WERI-Rb-1 (cell line): ENCODE measurements around the gene PRR19.

Experiments used
- DNase-seq: peaks from one replicate; pipeline ENCODE4 v3.0.0-alpha.2; 2020
- H3K27ac ChIP-seq: fragments of 250-450 bp; sonication (Bioruptor Pico); 2 replicates; pipeline ENCODE4 v1.5.1; 2020; ENCODE audit warnings: mild to moderate bottlenecking, moderate library complexity
- H3K27me3 ChIP-seq: fragments of 250-450 bp; sonication (Bioruptor Pico); 2 replicates; pipeline ENCODE4 v1.5.1; 2021; ENCODE audit warnings: mild to moderate bottlenecking, low read depth, moderate library complexity; ENCODE audit not compliant: insufficient read depth, severe bottlenecking
- H3K36me3 ChIP-seq: fragments of 250-450 bp; sonication (Bioruptor Pico); 2 replicates; pipeline ENCODE4 v1.5.1; 2020; ENCODE audit warnings: mild to moderate bottlenecking, moderate library complexity
- H3K4me3 ChIP-seq: 2 replicates; pipeline ENCODE4 v1.5.1; 2011; ENCODE audit warnings: low read depth, mild to moderate bottlenecking, control low read depth, low read length
- H3K9me3 ChIP-seq: fragments of 250-450 bp; sonication (Bioruptor Pico); 2 replicates; pipeline ENCODE4 v1.5.1; 2021; ENCODE audit warnings: mild to moderate bottlenecking, moderate library complexity; ENCODE audit not compliant: severe bottlenecking
- TF ChIP-seq, protein P1 (sequence below): IDR thresholded peaks from 2 replicates; pipeline ENCODE4 v1.5.1; 2011; ENCODE audit warnings: low read depth, mild to moderate bottlenecking, control low read depth, inconsistent platforms, low read length

The PRR19 gene

GRCh38 chr19:42352301-42353259 is 50.6 kb downstream of the PRR19 start:
- no peak for DNase-seq
- TF ChIP-seq, protein P1, sequence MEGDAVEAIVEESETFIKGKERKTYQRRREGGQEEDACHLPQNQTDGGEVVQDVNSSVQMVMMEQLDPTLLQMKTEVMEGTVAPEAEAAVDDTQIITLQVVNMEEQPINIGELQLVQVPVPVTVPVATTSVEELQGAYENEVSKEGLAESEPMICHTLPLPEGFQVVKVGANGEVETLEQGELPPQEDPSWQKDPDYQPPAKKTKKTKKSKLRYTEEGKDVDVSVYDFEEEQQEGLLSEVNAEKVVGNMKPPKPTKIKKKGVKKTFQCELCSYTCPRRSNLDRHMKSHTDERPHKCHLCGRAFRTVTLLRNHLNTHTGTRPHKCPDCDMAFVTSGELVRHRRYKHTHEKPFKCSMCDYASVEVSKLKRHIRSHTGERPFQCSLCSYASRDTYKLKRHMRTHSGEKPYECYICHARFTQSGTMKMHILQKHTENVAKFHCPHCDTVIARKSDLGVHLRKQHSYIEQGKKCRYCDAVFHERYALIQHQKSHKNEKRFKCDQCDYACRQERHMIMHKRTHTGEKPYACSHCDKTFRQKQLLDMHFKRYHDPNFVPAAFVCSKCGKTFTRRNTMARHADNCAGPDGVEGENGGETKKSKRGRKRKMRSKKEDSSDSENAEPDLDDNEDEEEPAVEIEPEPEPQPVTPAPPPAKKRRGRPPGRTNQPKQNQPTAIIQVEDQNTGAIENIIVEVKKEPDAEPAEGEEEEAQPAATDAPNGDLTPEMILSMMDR: no peak
- peaks cover 18% of the 10 kb centered on the region for H3K36me3 ChIP-seq
- H3K4me3 ChIP-seq: no peak overlapping the region
- H3K27me3 ChIP-seq: no peaks in the 10 kb centered on the region
- no peak overlapping the region for H3K27ac ChIP-seq
- H3K9me3 ChIP-seq: no peaks in the 10 kb centered on the region

- Histone ChIP-seq H3K27me3 (no peaks in the 10 kb centered on the region), H3K9me3 (no peaks in the 10 kb centered on the region), H3K4me3 (no peak overlapping the region), H3K27ac (no peak overlapping the region), H3K36me3 (peaks cover 24% of the 10 kb centered on the region)
- DNase-seq: no peak
- TF ChIP-seq, protein P1: no peak
Observed at GRCh38 chr19:42353341-42354015, 51.5 kb downstream of the PRR19 start.

GRCh38 chr19:42355896-42356295 is 54.0 kb downstream of the PRR19 start:
- DNase-seq: no peak
- no peaks in the 10 kb centered on the region for H3K27me3 ChIP-seq
- H3K4me3 ChIP-seq: no peak overlapping the region
- peaks cover 26% of the 10 kb centered on the region for H3K36me3 ChIP-seq
- TF ChIP-seq, protein P1: no peak
- H3K9me3 ChIP-seq: no peaks in the 10 kb centered on the region
- no peak overlapping the region for H3K27ac ChIP-seq

DNA sequence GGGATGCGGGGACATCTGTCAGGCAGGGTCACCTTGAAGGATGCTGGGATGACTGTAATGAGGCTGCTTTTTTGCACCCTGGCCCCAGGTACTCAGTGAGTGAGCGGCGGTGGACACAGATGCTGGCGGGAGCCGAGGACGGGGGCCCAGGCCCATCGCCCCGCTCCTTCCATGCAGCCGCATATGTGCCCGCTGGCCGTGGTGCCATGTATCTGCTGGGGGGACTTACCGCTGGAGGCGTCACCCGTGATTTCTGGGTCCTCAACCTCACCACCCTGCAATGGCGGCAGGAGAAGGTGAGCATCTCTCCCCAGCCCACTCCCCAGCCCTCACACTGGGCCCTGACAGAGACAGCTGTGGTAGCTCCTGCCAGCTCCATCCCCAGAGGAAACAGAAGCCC is 54.8 kb downstream of the PRR19 start:
- Histone ChIP-seq H3K4me3 (no peak overlapping the region), H3K27ac (no peak overlapping the region), H3K27me3 (no peaks in the 10 kb centered on the region), H3K9me3 (no peaks in the 10 kb centered on the region), H3K36me3 (peaks cover 23% of the 10 kb centered on the region)
- no peak for DNase-seq
- TF ChIP-seq, protein P1: no peak

GRCh38 chr19:42357290-42357689 is 55.4 kb downstream of the PRR19 start:
- H3K27me3 ChIP-seq: no peaks in the 10 kb centered on the region
- TF ChIP-seq, protein P1: no peak
- peaks cover 23% of the 10 kb centered on the region for H3K36me3 ChIP-seq
- H3K9me3 ChIP-seq: no peaks in the 10 kb centered on the region
- H3K27ac ChIP-seq: no peak overlapping the region
- H3K4me3 ChIP-seq: no peak overlapping the region
- DNase-seq: no peak
